ENCODE data around the gene ACSL1. TPM values are rescaled to one million over a fixed set of nuclear protein-coding genes. Genes with fewer than 3 reads are reported as not detected.

The ACSL1 gene
- total and polyA plus RNA-seq, 9 donors, result 12.0 to 47.9 (median 19.8) TPM

DNA sequence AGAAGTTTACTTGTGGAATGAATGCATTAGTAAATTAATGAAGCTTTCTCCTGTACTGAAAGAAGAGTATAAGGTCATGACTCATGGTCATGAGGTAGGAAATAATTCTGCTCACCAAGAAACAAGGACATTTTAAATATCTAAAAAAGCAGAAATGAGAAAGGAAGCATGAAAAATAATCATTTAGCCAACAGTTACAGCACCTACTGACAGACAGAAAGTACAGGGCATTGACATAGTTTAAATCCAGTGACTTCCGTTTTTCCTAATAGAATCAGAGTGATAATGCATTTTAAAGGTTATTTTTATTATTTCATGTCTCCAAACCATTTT, 30.5 kb upstream of the ACSL1 start:
- no peak for DNase-seq
- no peaks in the 10 kb centered on the region for H3K9me3 ChIP-seq
- intact Hi-C loops (cut with DNase I), result no loop called here
- H3K27me3 ChIP-seq, result no peaks in the 10 kb centered on the region
- WGBS, 3 donors, result 43 to 60% (median 55%) methylated on average over 1 of the region's 1 CpG
- H3K4me1 ChIP-seq (ENCODE audit: insufficient read depth), result no peaks in the 10 kb centered on the region
- H3K4me3 ChIP-seq, result no peak overlapping the region
- TF ChIP-seq EP300 (IDR thresholded peaks at IDR 0.05) (no peak), POLR2A (IDR thresholded peaks at IDR 0.05) (no peak)
- TF ChIP-seq, protein P1, sequence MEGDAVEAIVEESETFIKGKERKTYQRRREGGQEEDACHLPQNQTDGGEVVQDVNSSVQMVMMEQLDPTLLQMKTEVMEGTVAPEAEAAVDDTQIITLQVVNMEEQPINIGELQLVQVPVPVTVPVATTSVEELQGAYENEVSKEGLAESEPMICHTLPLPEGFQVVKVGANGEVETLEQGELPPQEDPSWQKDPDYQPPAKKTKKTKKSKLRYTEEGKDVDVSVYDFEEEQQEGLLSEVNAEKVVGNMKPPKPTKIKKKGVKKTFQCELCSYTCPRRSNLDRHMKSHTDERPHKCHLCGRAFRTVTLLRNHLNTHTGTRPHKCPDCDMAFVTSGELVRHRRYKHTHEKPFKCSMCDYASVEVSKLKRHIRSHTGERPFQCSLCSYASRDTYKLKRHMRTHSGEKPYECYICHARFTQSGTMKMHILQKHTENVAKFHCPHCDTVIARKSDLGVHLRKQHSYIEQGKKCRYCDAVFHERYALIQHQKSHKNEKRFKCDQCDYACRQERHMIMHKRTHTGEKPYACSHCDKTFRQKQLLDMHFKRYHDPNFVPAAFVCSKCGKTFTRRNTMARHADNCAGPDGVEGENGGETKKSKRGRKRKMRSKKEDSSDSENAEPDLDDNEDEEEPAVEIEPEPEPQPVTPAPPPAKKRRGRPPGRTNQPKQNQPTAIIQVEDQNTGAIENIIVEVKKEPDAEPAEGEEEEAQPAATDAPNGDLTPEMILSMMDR (IDR thresholded peaks at IDR 0.05), result no peak
- H3K36me3 ChIP-seq, result no peaks in the 10 kb centered on the region
- H3K27ac ChIP-seq, result no peak overlapping the region

GRCh38 chr4:184854673-184855072, 28.9 kb upstream of the ACSL1 start:
- 53 to 60% (median 58%) methylated on average over 6 of the region's 6 CpGs for WGBS, 3 donors
- no peak overlapping the region for H3K4me3 ChIP-seq
- H3K36me3 ChIP-seq, result no peaks in the 10 kb centered on the region
- no peaks in the 10 kb centered on the region for H3K27me3 ChIP-seq
- no peaks in the 10 kb centered on the region for H3K4me1 ChIP-seq (ENCODE audit: insufficient read depth)
- no peak for DNase-seq
- no peak overlapping the region for H3K27ac ChIP-seq
- H3K9me3 ChIP-seq, result no peaks in the 10 kb centered on the region
- TF ChIP-seq POLR2A (IDR thresholded peaks at IDR 0.05), result no peak
- TF ChIP-seq EP300 (IDR thresholded peaks at IDR 0.05), result no peak
- TF ChIP-seq, protein P1 (IDR thresholded peaks at IDR 0.05), result no peak
- intact Hi-C loops (cut with DNase I), result no loop called here

DNA sequence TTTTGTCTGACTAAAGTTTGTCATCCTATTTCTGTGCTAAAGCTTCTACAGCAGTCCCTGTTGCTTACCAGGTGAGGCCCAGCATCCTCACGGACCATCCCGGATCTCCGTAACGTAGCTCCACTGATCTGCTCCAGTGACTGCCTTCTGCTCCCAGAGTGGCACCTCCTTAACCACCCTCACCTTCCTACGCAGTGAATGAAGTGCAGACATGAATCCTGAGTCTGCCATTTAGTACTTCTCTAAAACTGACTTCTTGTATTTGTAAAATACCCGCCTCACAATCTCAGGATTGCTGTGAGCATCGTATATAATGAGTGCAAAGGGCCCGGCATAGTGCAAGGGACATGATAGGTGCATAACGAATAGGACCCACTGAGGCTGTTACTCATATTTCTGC, 27.7 kb upstream of the ACSL1 start:
- 88 to 95% (median 90%) methylated on average over 9 of the region's 9 CpGs for WGBS, 3 donors
- H3K9me3 ChIP-seq, result no peaks in the 10 kb centered on the region

GRCh38 chr4:184851886-184852285, 26.1 kb upstream of the ACSL1 start:
- intact Hi-C loops (cut with DNase I), result no loop called here
- TF ChIP-seq EP300 (IDR thresholded peaks at IDR 0.05) (no peak), POLR2A (IDR thresholded peaks at IDR 0.05) (no peak)
- TF ChIP-seq, protein P1 (IDR thresholded peaks at IDR 0.05), result no peak
- Histone ChIP-seq H3K27me3 (no peaks in the 10 kb centered on the region), H3K9me3 (no peaks in the 10 kb centered on the region), H3K27ac (no peak overlapping the region), H3K4me3 (no peak overlapping the region), H3K36me3 (no peaks in the 10 kb centered on the region), H3K4me1 (ENCODE audit: insufficient read depth) (no peaks in the 10 kb centered on the region)
- 1 to 79% (median 69%) methylated on average over 1 of the region's 1 CpG for WGBS, 3 donors
- no peak for DNase-seq

More for the DNA sequence above, 27.7 kb upstream of the ACSL1 start:
- Histone ChIP-seq H3K27ac (no peak overlapping the region), H3K4me1 (ENCODE audit: insufficient read depth) (no peaks in the 10 kb centered on the region), H3K4me3 (no peak overlapping the region), H3K36me3 (no peaks in the 10 kb centered on the region), H3K27me3 (no peaks in the 10 kb centered on the region)
- DNase-seq, result no peak
- TF ChIP-seq EP300 (IDR thresholded peaks at IDR 0.05), result no peak
- TF ChIP-seq POLR2A (IDR thresholded peaks at IDR 0.05), result no peak
- TF ChIP-seq, protein P1 (IDR thresholded peaks at IDR 0.05), result no peak
- intact Hi-C loops (cut with DNase I), result no loop called here

DNA sequence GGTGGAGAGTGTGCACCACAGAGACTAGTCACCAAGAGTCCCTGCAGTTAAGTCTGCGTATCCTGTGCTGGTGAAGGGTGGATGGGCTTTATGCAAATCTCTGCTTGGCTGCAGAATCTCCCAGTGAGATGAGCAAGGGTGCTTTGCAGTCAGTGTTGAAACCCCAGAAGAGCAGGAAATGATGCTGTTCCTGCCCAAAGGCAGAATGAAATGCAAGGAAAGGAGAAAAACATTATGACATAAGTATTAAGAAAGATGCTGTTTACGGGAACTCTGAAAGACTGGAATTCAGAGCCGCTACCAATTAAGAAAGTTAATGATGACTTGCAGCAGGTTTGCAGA, 25.4 kb upstream of the ACSL1 start:
- intact Hi-C loops (cut with DNase I), result no loop called here
- H3K36me3 ChIP-seq, result no peaks in the 10 kb centered on the region
- WGBS, 3 donors, result 68 to 79% (median 71%) methylated on average over 3 of the region's 3 CpGs
- H3K27me3 ChIP-seq, result no peaks in the 10 kb centered on the region
- no peak overlapping the region for H3K27ac ChIP-seq
- TF ChIP-seq POLR2A (IDR thresholded peaks at IDR 0.05) (no peak), EP300 (IDR thresholded peaks at IDR 0.05) (no peak)
- TF ChIP-seq, protein P1 (IDR thresholded peaks at IDR 0.05), result no peak
- no peaks in the 10 kb centered on the region for H3K4me1 ChIP-seq (ENCODE audit: insufficient read depth)
- DNase-seq, result no peak
- H3K4me3 ChIP-seq, result no peak overlapping the region
- no peaks in the 10 kb centered on the region for H3K9me3 ChIP-seq

All from ovary (tissue), 9 donors.